ENCODE data around the gene PRAMEF12.
"Not testable (repeated sequence)": the region's sequence is repeated elsewhere in the genome, so short reads cannot be mapped to it uniquely, and the experiment has no call there.

DNA sequence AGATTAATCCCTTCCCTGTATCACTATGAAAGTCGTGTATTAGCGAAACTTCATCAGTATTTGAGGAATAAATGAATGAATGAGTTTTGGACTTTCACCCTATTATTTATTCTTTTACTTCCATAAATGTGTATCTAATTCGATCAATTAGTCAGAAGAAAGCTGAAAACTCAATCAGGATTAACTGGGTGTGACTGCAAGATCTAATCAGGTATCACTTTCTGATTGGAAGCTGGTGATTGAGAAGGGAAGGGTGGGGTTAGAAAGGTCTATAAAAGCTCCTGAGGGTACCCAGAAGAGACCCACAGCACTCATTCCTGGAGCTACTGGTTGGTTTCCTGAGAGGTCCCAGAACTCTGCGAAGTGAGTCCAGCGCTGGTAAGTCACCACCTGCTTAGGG lies 17.6 kb downstream of the PRAMEF12 start, which contains the start of gene PRAMEF1:
- not testable (repeated sequence) for TF ChIP-seq CTCF (conservative IDR thresholded peaks at IDR 0.05; ENCODE audit: low read depth, low read length); EZH2 (IDR thresholded peaks at IDR 0.05; ENCODE audit: borderline replicate concordance, low read depth, low read length, poor library complexity, severe bottlenecking)

Measured in A673 (cell line).